Endothelial cell of umbilical vein (primary cell): ENCODE data around the gene OR2C3. TPM values are rescaled to one million over a fixed set of nuclear protein-coding genes. Genes with fewer than 3 reads are reported as not detected.

Experiments used
- BruUV-seq: library from RNA; stranded (reverse); fragments of 400-500 nt; replicated peaks from 2 replicates; lab custom pipeline; 2021; lab: Mats Ljungman, UMichigan
- CTCF ChIA-PET: fragments of 300-600, 350-600 bp; sonication (Branson Sonifier 250); formaldehyde crosslinking; loops from one replicate; lab custom pipeline; 2021; ENCODE audit warnings: antibody characterized with exemption, inconsistent platforms; lab: Charles Lee
- POLR2A ChIA-PET: fragments of 300-600, 350-600 bp; sonication (Branson Sonifier 250); formaldehyde crosslinking; loops from one replicate; lab custom pipeline; 2021; ENCODE audit warnings: antibody characterized with exemption, inconsistent platforms; lab: Charles Lee
- DNase-seq: peaks from one replicate; pipeline ENCODE4 v3.0.0-alpha.2; 2011; ENCODE audit warnings: low read depth, low spot score
- FAIRE-seq: peaks from 2 replicates; lab custom pipeline; 2011; peaks lifted over from hg19 to GRCh38; lab: Jason Lieb, UNC
- H2AFZ ChIP-seq: 2 replicates; pipeline ENCODE4 v1.6.0; 2012; ENCODE audit warnings: low read depth, low read length, control low read depth, inconsistent platforms
- H3K27ac ChIP-seq: 2 replicates; pipeline ENCODE4 v1.5.1; 2011; ENCODE audit warnings: low read depth, mild to moderate bottlenecking, control low read depth, low read length, moderate library complexity; ENCODE audit not compliant: insufficient read depth
- H3K27me3 ChIP-seq, 2 experiments: 2 replicates each; pipeline versions ENCODE4 v1.6.0 to v1.6.1; 2011; ENCODE audit warnings: low read length in 2 of 2, mixed read lengths in 1 of 2; ENCODE audit not compliant: control insufficient read depth in 2 of 2, insufficient read depth in 2 of 2
- H3K36me3 ChIP-seq, 2 experiments: 2 replicates in 1 of 2; 3 replicates in 1 of 2; pipeline ENCODE4 v1.5.1; 2011; ENCODE audit warnings: low read length in 2 of 2, mild to moderate bottlenecking in 1 of 2, moderate library complexity in 1 of 2; ENCODE audit not compliant: control insufficient read depth in 2 of 2, insufficient read depth in 2 of 2; ENCODE audit errors: extremely low read depth in 1 of 2
- H3K4me1 ChIP-seq: 3 replicates; pipeline ENCODE4 v1.5.1; 2011; ENCODE audit warnings: mild to moderate bottlenecking, low read length; ENCODE audit not compliant: control insufficient read depth, insufficient read depth; ENCODE audit errors: extremely low read depth
- H3K4me2 ChIP-seq: 2 replicates; pipeline ENCODE4 v1.6.1; 2011; ENCODE audit warnings: low read length, control low read depth, mixed read lengths; ENCODE audit not compliant: insufficient read depth
- H3K4me3 ChIP-seq, 3 experiments: fragments of 200-600 bp in 1 of 3; sonication (generic), shearing (Covaris generic) in 1 of 3; replicated peaks in 1 of 3; 2 replicates each; pipeline ENCODE4 v1.5.1; 2011 to 2016; ENCODE audit warnings: control low read depth in 3 of 3, low read length in 3 of 3, mild to moderate bottlenecking in 2 of 3, inconsistent platforms in 1 of 3, low read depth in 1 of 3, moderate library complexity in 1 of 3; ENCODE audit not compliant: insufficient read depth in 1 of 3
- H3K79me2 ChIP-seq: 2 replicates; pipeline ENCODE4 v1.6.0; 2012; ENCODE audit warnings: low read length, inconsistent platforms; ENCODE audit not compliant: control insufficient read depth, insufficient read depth
- H3K9ac ChIP-seq: replicated peaks from 2 replicates; pipeline ENCODE3; 2011; ENCODE audit warnings: low read length, control low read depth; ENCODE audit not compliant: insufficient read depth; ENCODE audit errors: extremely low read depth
- H3K9me1 ChIP-seq: replicated peaks from 3 replicates; pipeline ENCODE4 v1.6.0; 2011; ENCODE audit warnings: mild to moderate bottlenecking, low read length; ENCODE audit not compliant: control insufficient read depth, insufficient read depth; ENCODE audit errors: extremely low read depth
- H3K9me3 ChIP-seq: replicated peaks from 2 replicates; pipeline ENCODE4 v1.5.1; 2012; ENCODE audit warnings: low read length, inconsistent platforms; ENCODE audit not compliant: control insufficient read depth, insufficient read depth
- H4K20me1 ChIP-seq: replicated peaks from 2 replicates; pipeline ENCODE3; 2011; ENCODE audit warnings: mild to moderate bottlenecking, low read length; ENCODE audit not compliant: control insufficient read depth, insufficient read depth; ENCODE audit errors: extremely low read depth
- CTCF ChIP-seq, 2 donors: IDR thresholded peaks; 1 replicate in 1 of 2; 2 replicates in 1 of 2; pipeline ENCODE4 v1.5.1; 2011; ENCODE audit warnings: low read length in 2 of 2, mild to moderate bottlenecking in 2 of 2, moderate library complexity in 2 of 2, control low read depth in 1 of 2, inconsistent platforms in 1 of 2, low read depth in 1 of 2; ENCODE audit not compliant: insufficient read depth in 1 of 2; ENCODE audit errors: extremely low read depth in 1 of 2
- EZH2 ChIP-seq: IDR thresholded peaks from 2 replicates; pipeline ENCODE4 v1.6.1; 2012; ENCODE audit warnings: borderline replicate concordance, low read depth, mild to moderate bottlenecking, moderate library complexity, low read length, inconsistent platforms; ENCODE audit not compliant: severe bottlenecking
- FOS ChIP-seq: IDR thresholded peaks from 2 replicates; pipeline ENCODE4 v1.6.1; 2011; ENCODE audit warnings: mild to moderate bottlenecking, low read length, moderate library complexity, borderline replicate concordance; ENCODE audit not compliant: insufficient read depth
- GATA2 ChIP-seq: IDR thresholded peaks from 2 replicates; pipeline ENCODE4 v1.7.0; 2011; ENCODE audit warnings: low read depth, mild to moderate bottlenecking, moderate library complexity, mixed read lengths, low read length; ENCODE audit not compliant: insufficient read length, insufficient read depth
- JUN ChIP-seq: IDR thresholded peaks from 2 replicates; pipeline ENCODE4 v1.6.1; 2011; ENCODE audit warnings: borderline replicate concordance, low read depth; ENCODE audit not compliant: insufficient read length, insufficient read depth
- MAX ChIP-seq: IDR thresholded peaks from 2 replicates; pipeline ENCODE4 v1.6.1; 2011; ENCODE audit not compliant: insufficient read depth, insufficient read length
- MYC ChIP-seq: IDR thresholded peaks from one replicate; pipeline ENCODE4 v1.6.1; 2011; ENCODE audit warnings: mild to moderate bottlenecking, low read depth, low read length
- POLR2A ChIP-seq: IDR thresholded peaks from 2 replicates; pipeline ENCODE4 v1.6.1; 2012; ENCODE audit warnings: low read depth, mild to moderate bottlenecking, control low read depth, low read length
- POLR2AphosphoS5 ChIP-seq: IDR thresholded peaks from 2 replicates; pipeline ENCODE4 v1.6.1; 2012; ENCODE audit warnings: low read depth, mild to moderate bottlenecking, control low read depth, low read length, moderate library complexity; ENCODE audit not compliant: insufficient read depth
- dilution Hi-C: fragments of 300-500 bp; cut with MboI; formaldehyde crosslinking; loops from one replicate; pipeline ENCODE4 v1.15.0; 2019; ENCODE audit warnings: low sequenced_read_pairs; ENCODE audit not compliant: extremely low pct_ligation_motif_present
- intact Hi-C: fragments of 100-400 bp; cut with micrococcal nuclease; formaldehyde crosslinking; loops from one replicate; pipeline ENCODE4 v1.10.0; 2022
- polyA plus RNA-seq, 4 experiments: library from polyadenylated mRNA; depleted of rRNA in 3 of 4; stranded (reverse) in 3 of 4; unstranded in 1 of 4; fragments of >200 nt; gene quantifications; 2 replicates each; pipeline versions ENCODE4 v1.2.1 to v1.2.3, GENCODE V29; 2011 to 2012; ENCODE audit warnings: missing spikeins in 1 of 4
- total RNA-seq: library from RNA; stranded (reverse); gene quantifications from 2 replicates; pipeline ENCODE4 v1.2.3, GENCODE V29; 2021

OR2C3 gene
- total and polyA plus RNA-seq, 2 donors (not counting 3 experiments of a cell fraction or from before 2014, with no cell fraction given), result not detected

- dilution Hi-C loops, result no loop called here
- ChIA-PET POLR2A (no interaction called here), CTCF (no interaction called here)
- Histone ChIP-seq H3K4me3 (no peak overlapping the region), H3K27ac (no peak overlapping the region), H3K79me2 (no peaks in the 10 kb centered on the region), H3K27me3 (no peaks in the 10 kb centered on the region), H3K9me1 (no peaks in the 10 kb centered on the region), H3K36me3 (no peaks in the 10 kb centered on the region), H3K4me2 (no peak overlapping the region), H3K4me1 (no peaks in the 10 kb centered on the region), H2AFZ (no peak overlapping the region), H4K20me1 (no peaks in the 10 kb centered on the region), H3K9ac (no peak overlapping the region), H3K9me3 (no peaks in the 10 kb centered on the region)
- no TSS peak for BruUV-seq
- no peak for DNase-seq
- TF ChIP-seq FOS (no peak), POLR2A (no peak), MYC (no peak), EZH2 (no peak), MAX (no peak), JUN (no peak), CTCF (IDR thresholded peaks at IDR 0.05; ENCODE audit: extremely low read depth in 1 of 2, insufficient read depth in 1 of 2, low read depth in 1 of 2, low read length in 2 of 2) (no peak), GATA2 (no peak), POLR2AphosphoS5 (no peak)
- no peak for FAIRE-seq
- intact Hi-C loops, result no loop called here
Measured at GRCh38 chr1:247517795-247518612, 18.2 kb downstream of the OR2C3 start.
